Pericardium fibroblast (primary cell): Measurements from ENCODE around the gene TMBIM6. TPM values are rescaled to one million over a fixed set of nuclear protein-coding genes. Genes with fewer than 3 reads are reported as not detected.

Experiments used
- total RNA-seq: library from RNA; depleted of rRNA; stranded (reverse); fragments of >200 nt; gene quantifications from 2 replicates; pipeline ENCODE4 v1.2.3, GENCODE V29; 2015

Gene TMBIM6, protein sequence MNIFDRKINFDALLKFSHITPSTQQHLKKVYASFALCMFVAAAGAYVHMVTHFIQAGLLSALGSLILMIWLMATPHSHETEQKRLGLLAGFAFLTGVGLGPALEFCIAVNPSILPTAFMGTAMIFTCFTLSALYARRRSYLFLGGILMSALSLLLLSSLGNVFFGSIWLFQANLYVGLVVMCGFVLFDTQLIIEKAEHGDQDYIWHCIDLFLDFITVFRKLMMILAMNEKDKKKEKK
- total RNA-seq, result 331 and 352 TPM in 2 replicates

GRCh38 chr12:49740930-49741881 lies at the start of gene TMBIM6:
Gene TMBIM6, plus strand, starts transcription at chr12:49741557. Its CDS starts 10,937 bp downstream, at chr12:49752494.

DNA sequence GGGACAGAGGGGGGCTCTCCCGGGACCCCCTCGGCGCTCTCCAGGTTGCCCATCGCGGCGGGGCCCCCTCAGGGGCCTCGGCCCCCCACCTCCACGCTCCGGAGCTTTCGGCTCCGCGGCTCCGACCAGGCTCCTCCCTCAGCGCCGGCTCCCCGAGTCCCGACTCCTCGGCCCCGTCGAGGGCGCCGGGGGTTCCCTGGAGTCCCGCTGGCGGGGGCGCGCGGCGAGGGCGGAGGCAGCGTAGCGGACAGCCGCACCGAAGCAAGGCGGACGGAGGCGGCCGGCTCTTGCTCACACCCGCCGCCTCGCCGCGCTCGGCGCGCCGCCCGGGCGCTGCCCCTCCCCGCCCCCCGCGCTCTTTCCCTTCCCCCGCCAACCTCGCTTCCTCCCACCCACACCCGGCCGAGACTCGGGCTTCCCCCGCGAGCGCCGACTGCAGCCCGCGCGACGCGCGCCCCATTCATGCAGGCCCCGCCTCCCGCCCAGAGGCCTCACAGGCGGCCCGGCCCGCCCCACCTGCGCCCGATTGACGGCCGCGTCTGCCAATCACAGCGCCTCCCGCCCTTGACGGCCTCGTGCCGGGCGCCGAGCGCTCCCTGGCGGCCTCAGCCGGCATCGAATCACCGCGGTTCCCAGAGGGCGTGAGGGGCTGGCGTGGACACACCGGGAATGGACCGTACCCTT lies 34.1 kb upstream of the TMBIM6 start, which contains the start of gene FMNL3:
Gene FMNL3 (minus strand): TSS at position 278 of the 684 bp plus-strand sequence. CDS start 225 bp downstream, at position 53.

Other genes with a start within 250 kb of the TMBIM6 start
- gene KCNH3, start 202.5 kb upstream of the TMBIM6 start, total RNA-seq, result not detected in 2 replicates
- 49.5 and 58.8 TPM in 2 replicates for gene MCRS1, start 173.4 kb upstream of the TMBIM6 start, total RNA-seq
- gene FAM186B, start 135.9 kb upstream of the TMBIM6 start, total RNA-seq, result 0.23 TPM in 1 of 2 replicates, not detected in the other
- gene PRPF40B, start 118.0 kb upstream of the TMBIM6 start, total RNA-seq, result 7.3 and 7.6 TPM in 2 replicates
- 12.1 and 12.3 TPM in 2 replicates for gene FMNL3, start 34.2 kb upstream of the TMBIM6 start, total RNA-seq
- gene NCKAP5L, start 86.9 kb downstream of the TMBIM6 start, total RNA-seq, result 29.6 and 36.8 TPM in 2 replicates
- gene BCDIN3D, start 101.5 kb downstream of the TMBIM6 start, total RNA-seq, result 3.6 and 3.7 TPM in 2 replicates
- gene FAIM2, start 162.3 kb downstream of the TMBIM6 start, total RNA-seq, result 4.0 and 21.1 TPM in 2 replicates
- not detected in 2 replicates for gene AQP2, start 209.2 kb downstream of the TMBIM6 start, total RNA-seq
- gene AQP5, start 220.3 kb downstream of the TMBIM6 start, total RNA-seq, result 5.4 TPM in 1 of 2 replicates, not detected in the other
- gene AQP6, start 231.4 kb downstream of the TMBIM6 start, total RNA-seq, result not detected in 2 replicates